Hepatic stellate cell (primary cell): ENCODE measurements around the gene KRTAP10-5.
"Not testable (repeated sequence)": the region's sequence is repeated elsewhere in the genome, so short reads cannot be mapped to it uniquely, and the experiment has no call there.

Source experiments
- DNase-seq: peaks from one replicate; pipeline ENCODE4 v3.0.0; 2011; ENCODE audit warnings: low spot score

Gene KRTAP10-5

DNA sequence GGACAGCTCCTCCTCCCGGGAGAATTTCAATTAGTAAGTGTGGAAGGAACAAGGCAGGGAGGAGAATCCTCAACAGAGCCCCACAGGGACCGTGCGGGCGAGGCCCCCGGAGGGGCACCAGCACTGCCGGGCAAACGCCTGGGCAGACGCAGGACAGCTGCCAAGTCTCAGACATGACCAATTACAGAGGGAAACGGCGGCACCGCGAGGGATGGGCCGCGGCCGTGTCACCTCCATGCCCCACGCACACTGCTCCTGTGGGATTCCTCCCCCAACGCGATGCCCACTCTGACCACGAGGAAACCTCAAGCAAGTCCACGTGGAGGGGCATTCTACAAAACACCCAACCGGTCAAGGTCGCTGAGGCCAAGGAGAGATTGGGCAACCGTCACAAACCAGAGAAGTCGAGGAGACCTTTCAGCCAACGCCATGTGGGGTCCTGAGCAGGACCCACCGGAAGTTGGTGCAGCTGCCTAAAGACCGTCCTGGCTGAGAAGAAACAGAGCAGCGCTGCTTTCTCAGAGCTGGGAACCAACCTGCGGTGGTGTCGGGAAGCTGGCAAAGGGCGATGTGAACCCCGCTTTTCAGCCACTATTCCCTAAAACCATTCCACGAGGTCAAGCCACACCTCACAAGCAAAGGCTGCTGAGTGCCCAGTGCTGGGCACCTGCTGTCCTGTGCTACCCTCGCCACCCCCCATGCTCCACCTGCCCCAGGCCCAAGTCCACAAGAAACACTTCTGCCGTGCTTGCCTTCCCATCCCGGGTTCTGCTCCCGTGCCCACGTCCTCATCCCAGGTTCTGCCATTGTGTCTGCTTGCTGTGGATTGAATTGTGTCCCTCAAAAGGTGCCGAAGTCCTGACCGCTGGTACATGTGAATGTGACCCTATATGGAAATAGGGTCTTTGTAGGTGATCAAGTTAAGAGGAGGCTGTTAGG, 8.3 kb downstream of the KRTAP10-5 start:
- no peak for DNase-seq

DNA sequence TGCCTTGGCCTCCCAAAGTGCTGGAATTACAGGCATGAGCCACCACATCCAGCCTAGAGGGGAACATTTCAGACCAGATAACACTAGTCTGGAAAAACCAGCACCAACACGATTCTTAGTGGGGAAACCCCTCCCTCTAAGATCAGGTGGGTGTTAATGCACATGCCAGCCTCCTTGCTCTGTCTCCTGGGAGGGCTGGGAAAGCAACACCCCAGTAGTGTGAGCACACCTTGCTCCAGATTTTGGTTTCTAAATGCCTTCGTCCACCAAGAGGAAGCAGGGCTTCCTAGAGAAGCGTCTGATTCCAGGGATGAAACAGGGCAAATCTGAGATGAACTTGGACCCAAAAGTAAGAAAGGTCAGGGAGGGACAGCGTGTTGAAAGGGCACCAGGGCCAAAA, 9.1 kb downstream of the KRTAP10-5 start:
- no peak for DNase-seq

DNA sequence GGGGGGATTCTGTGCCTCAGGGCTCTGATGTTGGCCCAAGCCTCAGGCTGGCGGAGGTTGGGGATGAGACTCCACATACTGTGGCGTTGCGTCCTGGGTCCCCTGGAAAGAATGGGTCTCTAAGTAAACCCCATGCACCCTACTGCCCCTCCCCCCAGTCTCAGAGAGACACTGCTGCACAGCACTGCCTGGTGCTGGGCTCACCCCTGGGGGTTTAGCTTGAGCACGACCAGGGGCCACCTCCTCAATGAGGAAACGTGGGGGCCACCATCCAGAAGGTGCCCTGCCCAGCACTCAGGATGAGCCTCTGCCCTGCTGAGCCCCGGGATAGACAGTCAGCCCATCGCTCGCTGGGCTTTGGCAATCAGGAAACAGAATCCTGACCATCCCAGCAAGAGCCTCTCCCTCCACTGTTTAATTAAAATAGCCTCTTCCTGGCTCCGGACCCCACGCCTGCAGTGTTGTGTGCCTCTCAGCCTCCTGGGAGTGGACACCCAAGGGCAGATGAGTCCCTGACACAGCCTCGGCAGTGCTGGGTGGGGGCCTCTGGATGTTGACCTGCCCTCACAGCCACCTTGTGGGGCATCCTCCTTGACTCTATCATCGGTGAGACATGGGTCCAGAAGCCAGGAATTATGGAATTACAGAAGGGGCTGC, 10.4 kb downstream of the KRTAP10-5 start:
- no peak for DNase-seq

DNA sequence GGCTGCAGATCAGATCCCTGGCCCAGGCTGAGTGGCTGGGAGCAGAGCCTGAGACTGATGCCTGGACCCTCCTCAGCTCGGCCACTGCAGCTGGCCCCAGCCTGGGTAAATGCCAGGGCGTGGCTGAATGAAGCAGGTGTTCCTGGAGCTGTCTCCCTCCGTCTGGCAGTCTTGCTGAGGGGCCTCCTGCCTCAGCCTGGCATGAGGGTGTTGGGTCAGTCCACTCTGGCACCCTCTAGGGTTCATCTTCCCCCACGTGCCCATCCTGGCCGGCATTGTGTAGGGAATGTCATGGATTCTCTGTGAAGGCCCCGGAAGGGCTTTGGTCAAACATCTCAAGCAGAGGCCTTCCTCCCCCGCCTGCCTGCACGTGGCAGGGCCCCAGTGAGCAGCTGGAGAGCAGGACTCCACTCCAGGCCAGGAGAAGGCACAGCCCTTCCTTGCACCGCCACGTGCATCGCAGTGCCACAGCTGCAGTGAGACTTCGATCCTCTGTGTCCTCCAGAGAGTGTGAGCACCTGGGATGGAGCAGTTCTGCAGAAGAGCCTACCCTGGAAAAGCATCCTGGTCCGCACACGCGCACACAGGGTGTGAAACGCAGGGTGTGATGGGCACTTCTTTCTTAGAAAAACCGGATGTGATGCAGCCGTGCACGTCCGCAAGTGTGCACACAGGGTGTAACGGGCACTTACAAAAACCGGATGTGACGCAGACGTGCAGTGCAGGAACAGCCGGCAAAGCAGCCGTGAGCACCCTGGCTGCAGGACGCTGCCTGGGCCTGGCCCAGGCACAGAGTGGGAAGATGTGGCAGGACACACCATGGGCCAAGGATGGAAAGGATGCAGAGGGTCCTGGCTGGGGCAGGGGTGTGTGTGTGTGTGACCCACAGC, 11.5 kb downstream of the KRTAP10-5 start:
- DNase-seq, result no peak

DNA sequence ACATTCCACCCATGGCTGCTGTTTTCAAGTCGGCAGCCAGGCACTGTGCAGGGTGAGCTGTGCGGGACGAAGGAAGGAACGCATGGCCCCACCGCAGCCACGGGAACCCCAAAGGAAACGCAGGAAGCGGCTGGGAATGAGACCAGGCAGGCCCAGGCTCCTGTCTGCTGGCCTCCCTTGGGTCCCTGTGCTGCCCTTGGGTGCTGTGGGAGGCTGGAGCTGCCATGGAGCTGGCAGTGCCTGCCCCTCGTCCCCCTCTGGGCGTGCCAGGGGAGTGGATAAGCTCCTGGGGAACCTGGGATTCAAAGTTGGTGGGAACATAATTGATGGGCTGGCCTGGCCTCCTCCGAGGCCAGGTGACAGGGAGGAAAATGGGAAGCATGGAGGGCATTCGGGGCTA, 12.1 kb downstream of the KRTAP10-5 start:
- DNase-seq, result no peak

DNA sequence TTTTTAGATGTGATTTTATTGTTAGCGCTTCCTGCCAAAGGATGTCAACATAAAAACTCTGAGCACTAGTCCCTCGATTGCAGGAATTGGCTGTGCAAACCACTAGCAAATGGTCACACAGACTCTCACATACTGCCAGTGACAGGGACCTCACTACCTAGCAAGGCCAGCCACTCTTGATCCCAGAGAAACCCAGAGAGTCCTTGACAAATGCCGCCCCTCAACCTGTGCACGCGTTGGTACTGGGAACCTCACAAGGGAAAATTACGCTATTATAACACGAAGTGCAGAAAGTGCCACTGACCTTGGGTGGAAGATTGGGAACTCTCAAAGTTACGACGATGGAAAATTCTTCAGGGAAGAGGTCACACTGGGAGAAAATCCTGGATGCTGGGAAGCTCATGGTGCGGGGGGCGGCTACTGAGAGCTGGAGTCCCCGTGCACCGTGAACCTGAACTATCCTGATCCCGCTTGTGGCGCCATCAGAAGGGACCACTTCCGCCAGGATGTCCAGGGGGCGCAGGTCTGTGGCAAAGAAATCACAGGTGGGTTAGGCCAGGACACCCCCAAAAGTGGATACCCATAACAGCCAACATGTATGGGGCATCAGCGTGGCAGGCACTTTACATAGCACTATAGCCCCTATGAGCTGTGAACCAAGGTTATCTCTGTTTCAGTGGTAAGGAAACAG, 12.8 kb downstream of the KRTAP10-5 start:
- DNase-seq, result no peak

DNA sequence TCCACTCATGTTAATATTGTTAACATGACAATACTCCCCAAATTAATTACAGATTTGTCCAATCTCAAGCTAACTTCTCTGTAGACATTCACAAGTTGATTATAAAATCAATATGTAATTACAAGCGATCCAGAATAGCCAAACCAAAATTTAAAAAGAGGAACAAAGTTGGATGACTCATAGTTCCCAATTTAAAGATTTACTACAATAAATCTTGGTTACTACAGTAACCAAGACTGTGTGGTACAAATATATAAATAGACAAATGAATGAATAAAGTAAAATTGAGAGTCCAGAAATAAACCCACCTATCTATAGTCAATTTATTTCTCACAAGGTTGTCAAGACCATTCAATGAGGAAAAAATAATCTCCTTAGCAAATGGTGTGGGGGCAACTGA, 14.0 kb downstream of the KRTAP10-5 start:
- no peak for DNase-seq

DNA sequence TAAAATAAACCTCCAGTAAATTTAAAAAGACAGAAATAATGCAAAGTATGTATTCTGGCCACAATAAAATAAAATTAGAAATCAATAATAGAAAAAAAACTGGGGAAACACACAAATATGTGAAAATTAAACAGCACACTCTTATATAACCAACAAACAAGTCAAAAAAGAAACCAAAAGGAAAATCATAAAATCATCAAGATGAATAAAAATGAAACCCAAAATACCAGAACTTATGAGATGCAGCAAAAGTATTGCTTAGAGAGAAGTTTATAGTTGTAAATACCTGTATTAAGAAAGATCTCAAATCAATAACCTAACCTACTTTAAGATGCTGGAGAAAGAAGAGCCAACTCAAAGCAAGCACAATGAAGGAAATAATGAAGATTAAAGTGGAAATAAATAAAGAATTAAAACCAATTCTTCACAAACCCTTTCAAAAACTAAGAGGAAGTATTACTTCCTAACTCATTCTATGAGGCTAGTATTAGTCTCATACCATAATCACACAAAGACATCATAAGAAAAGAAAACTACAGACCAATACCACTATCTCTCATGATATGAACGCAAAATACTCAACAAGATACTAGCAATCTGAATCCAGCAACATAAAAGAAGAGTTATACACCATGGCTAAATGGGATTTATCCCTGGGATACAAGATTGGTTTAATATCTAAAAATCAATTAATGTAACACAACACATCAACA, 15.4 kb downstream of the KRTAP10-5 start:
- DNase-seq, result no peak

DNA sequence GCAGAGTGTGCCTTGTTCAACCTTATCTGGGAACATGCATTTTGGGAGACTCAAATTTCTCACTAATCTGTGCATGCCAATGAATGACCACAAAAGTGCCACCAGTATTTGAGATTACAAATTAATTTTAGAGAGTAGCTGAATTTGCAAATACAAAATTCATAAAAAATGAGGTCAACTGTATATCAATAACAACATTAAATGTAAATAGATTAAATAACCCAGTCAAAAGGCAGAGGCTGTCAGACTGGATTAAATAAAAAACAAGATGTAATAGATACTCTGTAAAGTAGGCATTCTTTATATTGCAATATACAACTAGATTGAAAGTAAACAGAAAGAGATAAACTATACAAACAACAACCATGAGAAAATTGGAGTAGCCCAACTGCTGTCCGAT, 16.3 kb downstream of the KRTAP10-5 start:
- DNase-seq, result no peak

DNA sequence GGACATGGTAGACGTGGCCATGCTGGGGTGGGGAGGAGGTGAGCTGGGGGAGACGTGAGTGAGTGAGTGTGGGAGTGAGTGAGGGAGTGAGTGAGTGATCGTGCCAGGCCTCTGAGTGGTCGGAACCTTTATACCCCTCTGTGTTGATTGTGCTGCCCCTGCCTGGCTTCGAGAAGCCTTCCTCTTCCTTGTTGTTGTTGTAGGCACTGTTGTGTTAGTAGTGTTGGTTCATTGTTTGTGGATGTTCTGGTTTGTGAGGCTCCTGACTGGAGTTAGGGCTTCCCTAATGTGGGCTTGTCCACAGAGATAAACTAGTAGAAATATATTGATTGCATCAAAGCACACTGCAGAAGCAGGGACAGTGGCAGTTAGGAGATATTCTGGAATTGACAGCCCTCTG, 21.7 kb downstream of the KRTAP10-5 start, which contains the start of gene KRTAP10-3:
TSS of gene KRTAP10-3 (minus strand) at position 101 of the 400 bp plus-strand sequence. CDS start at position 21, 80 bp downstream.
- no peak for DNase-seq

DNA sequence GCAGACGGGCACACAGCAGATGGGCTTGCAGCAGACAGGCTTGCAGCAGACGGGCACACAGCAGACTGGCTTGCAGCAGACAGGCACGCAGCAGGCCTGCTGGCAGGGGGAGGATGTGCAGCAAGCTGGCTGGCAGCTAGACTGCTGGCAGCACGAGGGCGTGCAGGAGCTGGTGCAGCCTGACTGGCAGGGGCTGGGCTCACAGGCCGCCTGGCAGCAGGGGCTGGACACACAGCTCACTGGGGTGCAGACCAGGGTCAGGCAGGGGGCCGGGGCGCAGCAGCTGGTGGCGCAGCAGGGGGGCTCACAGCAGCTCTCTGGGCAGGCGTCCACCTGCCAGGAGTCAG, 22.1 kb downstream of the KRTAP10-5 start:
- DNase-seq, result not testable (repeated sequence)

DNA sequence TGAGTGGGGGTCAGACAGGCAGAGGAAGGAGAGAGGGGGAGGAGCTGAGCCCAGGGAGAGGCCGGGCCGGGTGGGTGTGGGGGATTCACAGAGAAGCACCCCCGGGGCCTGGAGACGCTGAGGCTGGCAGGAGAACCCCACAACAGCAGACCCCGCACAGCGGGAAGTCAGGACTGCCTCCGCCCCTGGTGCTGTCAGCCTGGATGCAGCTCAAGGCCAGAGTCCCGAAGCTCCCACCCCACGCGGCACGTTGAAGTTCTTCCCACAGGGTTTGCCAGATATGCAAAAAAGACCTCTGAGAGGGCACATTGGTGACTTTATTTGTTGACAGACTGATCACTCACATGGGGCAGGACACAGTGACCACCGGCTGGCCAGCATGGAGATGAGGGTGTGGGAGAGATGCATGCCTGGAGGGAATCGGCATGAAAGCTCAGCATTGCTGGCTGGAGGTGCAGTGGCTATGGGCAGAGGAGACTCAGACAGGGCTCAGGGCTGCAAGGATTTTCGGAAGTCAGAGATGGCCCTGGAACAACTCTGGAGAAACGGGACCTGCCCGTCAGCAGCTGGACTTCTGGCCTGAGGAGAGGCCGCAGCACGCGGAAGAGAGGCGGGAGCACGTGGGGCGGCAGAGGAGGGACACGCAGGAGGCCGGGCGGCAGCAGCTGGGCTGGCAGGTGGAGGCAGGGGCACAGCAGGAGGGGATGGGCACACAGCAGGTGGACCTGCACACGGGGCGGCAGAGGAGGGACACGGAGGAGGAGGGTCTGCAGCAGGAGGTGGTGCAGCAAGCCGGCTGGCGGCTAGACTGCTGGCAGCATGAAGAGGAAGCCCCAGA, 22.7 kb downstream of the KRTAP10-5 start:
- no peak for DNase-seq

DNA sequence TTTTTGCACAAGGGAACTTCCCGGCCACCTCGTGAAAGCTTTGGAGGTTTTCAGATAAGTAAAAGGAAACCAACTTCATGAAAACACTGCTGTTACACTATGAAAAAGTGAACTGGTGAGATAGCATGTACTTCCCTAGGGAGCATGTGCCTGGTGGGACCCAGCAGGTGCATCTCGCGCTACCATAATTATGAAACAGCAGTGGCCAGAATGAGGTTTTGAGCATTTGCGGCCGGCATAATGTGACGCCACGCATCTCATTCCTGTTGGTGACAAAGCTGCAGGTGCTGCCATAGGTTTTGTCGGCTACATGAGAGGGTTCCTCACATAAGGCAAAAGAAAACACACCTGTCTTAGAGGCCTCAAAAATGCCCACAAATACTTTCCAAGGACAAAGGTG, 23.5 kb downstream of the KRTAP10-5 start:
- no peak for DNase-seq

DNA sequence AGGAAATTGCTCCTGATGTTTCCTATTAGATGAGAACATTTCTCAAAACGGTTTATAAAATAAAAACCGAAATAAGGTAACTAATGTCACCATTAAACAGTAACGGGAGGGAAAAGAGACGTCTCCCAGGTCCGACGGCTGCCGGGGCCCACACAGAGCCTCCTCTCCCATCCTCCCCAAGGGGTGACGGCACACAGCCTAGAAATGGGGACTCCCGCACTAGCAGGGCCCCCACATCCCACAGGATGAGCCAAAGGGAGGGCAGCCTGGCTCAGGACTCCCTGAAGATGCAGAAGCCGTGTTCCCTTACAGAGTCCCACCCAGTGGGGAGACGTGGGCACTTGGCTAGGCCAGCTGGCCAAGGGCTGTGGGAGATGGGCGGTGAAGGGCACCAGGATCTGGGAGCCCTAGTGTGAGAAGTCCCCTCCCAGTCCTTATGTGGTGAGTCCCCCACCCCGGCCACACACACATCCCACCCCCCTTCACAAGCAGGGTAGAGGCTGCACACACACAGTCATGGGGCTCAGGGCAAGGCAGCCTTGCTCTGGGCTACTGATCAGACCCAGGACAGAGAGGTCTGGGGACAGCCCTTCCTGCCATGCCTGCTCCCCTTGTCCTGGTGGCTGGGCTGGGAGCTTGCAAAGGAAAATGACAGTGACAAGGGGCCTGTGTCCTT, 25.1 kb downstream of the KRTAP10-5 start:
- DNase-seq, result no peak

DNA sequence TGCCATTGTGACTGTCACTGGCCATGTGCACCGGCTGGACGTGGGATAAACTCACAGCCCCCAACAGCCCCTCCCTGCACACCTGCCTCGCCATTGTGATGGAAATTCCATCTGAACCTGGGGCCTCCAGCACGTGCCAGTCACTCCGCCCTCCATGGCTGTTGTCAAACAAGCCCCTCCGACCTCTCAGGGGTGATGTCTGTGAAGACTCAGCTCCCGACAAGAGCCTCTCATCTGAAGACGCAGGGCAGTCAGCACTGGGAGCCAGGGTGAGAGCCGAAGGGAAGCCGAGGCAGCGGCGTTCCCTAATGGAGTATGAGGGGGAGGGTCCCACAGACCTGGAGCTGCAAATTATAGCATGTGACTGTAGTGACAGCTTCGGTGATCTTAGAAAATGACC, 27.7 kb downstream of the KRTAP10-5 start:
- no peak for DNase-seq

DNA sequence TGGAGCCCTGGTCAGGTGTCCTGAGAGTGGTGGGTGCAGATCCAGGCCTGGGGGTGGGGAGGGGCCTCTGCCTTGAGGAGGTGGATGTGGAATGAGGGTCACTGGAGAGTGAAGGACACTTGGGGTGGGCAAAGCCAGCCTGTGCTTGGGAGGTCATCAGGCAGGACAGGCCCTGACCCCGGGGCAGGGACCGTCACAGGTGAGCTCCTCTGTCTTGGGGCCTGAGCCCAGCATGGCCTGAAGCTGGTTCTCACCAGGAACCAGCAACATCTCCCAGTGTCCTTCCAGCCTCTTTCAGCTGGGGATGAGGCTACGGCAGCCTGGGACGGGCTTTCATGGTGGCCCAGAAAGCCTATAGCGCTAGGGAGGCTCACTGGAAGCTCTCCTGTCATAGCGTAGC, 28.3 kb downstream of the KRTAP10-5 start:
- DNase-seq, result no peak

DNA sequence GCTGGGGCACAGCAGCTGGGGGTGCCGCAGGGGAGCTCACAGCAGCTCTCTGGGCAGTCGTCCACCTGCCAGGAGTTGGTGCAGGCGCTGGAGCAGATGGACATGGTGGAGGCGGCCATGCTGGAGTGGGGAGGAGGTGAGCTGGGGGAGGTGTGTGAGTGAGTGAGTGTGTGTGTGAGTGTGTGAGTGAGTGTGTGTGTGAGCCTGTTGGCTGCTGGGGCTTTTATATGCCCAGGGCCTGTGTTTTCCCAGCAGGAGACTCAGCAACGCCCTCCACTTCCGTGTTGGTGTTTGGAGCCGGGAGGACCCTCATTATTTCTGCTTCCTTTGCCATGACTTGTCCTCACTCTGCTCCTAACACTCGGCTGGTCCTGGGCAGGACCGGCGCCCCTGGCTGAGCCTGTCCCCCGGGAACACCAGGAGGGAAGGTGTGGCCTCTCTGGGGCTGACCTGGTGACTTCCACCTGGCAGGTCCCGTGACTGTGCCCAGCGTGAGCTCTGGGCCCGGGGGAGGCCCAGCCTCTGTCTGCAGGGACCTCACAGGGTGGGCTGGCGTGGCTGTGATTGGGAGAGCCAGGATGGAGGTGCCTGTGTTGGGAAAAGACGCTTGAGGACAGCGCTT, 29.0 kb downstream of the KRTAP10-5 start, which contains the start of gene KRTAP10-2:
TSS of gene KRTAP10-2 (minus strand) at position 166 of the 622 bp plus-strand sequence. CDS start at position 119, 47 bp downstream.
- no peak for DNase-seq

DNA sequence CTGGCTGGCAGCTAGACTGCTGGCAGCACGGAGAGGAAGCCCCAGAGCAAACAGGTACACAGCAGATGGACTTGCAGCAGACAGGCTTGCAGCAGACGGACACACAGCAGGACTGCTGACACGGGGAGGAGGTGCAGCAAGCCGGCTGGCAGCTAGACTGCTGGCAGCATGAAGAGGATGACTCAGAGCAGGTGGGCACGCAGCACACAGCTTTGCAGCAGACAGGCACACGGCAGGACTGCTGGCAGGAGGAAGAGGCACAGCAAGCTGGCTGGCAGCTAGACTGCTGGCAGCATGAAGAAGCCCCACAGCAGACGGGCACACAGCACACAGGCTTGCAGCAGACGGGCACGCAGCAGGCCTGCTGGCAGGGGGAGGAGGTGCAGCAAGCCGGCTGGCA, 29.6 kb downstream of the KRTAP10-5 start:
- no peak for DNase-seq

DNA sequence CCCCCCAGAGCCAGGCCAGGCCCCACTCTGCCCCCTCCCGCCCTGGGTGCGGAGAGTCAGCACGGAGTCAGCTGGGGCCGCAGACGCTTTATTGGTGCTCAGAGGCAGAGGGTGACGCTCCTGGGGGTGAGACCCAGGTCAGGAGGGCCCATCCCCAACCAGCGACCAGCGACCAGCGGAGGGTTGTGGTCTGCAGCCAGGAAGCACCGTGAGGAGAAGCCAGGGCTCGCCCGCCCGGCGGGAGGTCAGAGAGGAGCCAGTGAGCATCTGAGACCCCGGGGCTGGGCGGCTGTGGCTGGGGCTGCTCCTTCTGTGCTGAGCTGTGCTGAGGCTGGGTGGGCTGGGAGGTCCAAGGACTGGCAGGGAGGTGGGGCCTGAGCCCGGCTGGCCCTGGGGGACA, 30.1 kb downstream of the KRTAP10-5 start:
- DNase-seq, result not testable (repeated sequence)
